Stimulated activated CD4-positive, alpha-beta T cell treated with anti-CD3 and anti-CD28 coated beads, Interleukin-4, amount 100 ng/mL, for 24 hours (primary cell): ENCODE data around the gene RYR3.

Experiments used
- DNase-seq: peaks from one replicate; pipeline ENCODE4 v3.0.0-alpha.2; 2020

Gene RYR3

DNA sequence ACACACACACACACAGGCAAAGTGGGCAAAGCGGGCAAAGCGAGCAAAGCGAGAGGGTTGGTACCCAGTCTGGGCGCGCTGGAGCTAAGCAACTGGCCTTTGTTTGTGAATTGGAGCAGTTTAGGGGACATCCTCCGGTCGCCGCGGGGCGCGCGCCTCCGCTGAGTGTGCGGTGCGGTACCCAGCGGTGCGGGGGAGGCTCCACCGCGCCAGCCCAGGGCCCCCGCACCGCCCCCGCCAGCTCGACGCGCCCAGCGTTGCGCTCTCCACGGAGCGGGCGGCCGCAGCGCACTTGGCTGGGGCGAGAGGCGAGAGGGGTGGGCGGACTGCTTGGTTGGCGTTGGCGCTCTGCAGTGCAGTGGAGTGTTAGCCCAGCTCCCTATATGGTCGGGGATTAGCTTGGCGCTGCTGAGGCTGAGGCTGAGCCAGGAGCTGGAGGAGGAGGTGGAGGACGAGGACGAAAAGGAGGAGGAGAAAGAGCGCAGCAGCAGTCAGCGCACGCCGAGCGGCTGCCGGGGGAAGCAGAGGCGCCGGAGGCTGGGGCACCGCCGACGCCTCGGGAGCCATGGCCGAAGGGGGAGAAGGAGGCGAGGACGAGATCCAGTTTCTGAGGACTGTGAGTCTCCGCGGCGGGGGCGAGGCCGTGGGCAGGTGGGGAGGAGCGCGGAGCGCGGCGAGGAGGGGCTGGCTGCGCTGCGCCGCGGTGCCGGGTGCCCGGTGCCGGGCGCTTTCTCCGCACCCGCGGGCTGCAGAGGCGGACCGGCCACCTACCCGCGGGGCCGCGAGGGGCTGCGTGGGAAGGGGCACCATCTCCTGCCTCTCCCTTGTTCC lies at the start of gene RYR3:
TSS of gene RYR3 (plus strand) at position 487 of the 831 bp plus-strand sequence. CDS start at position 566, 79 bp downstream.
- no peak for DNase-seq

DNA sequence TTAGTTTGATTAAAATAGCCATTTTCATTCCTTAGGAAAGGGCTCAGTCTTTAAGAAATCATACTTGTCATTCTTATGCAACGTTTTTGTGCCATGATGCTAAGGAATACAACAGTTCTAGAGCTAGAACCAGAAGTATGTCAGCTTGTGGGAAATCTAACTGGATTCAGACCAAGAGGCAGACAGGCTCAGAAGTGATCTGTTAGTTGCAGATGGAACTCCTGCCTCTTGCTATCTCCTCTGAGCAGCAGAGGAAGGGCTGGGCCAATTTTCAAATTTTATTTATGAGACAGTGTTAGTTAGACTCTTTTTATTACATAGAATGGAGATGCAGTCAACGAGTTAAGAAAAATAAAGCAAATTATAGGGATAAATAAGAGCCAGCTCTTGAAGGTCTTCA lies 48.5 kb upstream of the RYR3 start:
- no peak for DNase-seq

DNA sequence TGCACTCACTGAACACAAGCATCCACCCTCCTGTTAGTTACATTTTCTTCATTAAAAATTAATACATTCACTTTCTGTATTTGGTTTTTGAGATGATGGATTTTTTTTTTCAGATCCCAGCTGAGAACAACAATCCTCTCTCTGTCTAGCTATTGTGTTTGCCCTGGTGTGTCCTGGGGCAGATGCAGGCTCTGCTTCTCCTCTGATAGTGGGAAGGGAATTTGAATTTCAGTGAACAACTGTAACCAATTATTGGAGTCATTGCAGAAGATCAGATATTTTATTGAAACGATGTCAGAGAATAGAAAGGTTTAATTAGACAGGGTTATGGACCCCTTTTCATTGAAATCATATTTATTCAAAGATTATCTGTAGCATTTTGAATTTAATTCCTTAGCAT lies 33.1 kb upstream of the RYR3 start:
- no peak for DNase-seq

GRCh38 chr15:33278816-33279612 lies 31.8 kb upstream of the RYR3 start:
- no peak for DNase-seq

GRCh38 chr15:33279613-33280205 lies 31.1 kb upstream of the RYR3 start:
- DNase-seq, result no peak

GRCh38 chr15:33282226-33283020 lies 28.3 kb upstream of the RYR3 start:
- no peak for DNase-seq

DNA sequence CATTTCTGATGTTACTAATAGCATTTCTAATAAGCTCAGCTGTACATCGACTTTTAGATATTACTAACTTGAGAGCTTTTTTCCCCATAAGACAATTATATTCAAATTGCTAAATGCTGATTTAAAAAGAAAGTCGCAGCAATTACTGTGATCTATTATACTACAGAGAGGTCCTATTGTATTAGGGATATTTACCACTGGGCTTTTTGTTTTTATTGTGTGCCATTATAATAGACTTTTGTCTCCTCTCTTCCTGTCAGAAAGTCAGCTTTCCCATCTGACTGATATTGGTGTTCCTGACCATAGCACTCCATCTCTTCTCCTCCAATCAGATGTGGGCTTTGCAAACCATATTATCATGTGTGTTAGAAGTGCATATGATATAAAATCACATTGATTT lies 27.2 kb upstream of the RYR3 start:
- DNase-seq, result no peak

GRCh38 chr15:33284336-33284735 lies 26.4 kb upstream of the RYR3 start:
- no peak for DNase-seq

GRCh38 chr15:33292717-33293307 lies 18.0 kb upstream of the RYR3 start:
- DNase-seq, result peak; percentile 58

GRCh38 chr15:33293713-33294334 lies 16.9 kb upstream of the RYR3 start:
- DNase-seq, result no peak

DNA sequence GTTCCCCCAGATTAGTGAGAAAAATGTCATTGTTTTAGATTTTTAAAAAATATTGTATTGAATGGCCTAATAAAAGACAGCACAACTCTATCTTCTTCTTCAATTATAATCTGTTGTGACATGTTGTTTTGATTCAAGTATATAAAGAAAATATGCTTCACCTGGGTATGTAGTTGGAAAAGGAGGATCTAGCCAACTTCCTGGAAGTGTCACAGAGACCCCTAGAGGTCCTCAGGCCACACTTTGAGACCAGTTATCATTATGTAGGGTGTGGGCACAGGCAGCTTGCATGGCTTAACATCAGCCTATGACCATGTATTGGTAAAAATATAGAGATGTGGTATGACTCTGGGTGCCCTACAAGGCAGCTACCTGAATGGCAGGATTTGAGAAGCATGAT lies 14.7 kb upstream of the RYR3 start:
- DNase-seq, result no peak

DNA sequence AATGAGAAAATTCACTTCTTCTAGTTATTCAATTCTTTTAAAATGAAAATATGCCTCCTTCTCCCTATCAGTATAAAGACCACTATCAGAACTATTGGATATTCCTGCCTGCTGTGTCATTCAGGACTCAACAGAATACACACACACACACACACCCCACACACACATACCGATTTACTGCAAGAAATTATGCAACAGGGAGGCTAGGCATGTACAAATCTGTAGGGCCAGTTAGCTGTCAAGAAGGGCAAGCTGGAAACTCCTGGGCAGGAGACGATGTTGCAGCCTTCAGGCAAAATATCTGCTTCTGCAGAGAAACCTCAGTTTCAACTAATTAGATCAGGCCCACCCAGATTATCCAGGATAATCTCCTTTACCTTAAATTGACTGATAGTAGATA lies 13.9 kb upstream of the RYR3 start:
- DNase-seq, result no peak

DNA sequence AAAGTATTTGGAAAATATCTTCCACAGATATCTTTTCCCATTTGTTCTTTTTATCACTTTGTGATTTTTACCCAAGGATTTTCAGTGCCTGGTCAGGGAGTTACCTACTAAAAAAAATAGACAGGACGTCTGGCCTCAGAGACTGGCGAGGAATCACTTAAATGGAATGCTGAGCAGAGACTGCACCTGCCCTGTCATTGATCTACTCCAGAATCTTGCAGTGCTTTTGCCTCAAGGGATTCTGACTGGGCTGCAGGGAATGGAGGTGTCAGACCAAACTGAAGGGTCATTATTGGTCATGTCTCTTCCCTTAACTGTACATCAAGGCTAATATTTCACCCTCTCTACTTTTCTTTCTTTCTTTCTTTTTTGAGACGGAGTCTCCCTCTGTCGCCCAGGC lies 12.1 kb upstream of the RYR3 start:
- no peak for DNase-seq

DNA sequence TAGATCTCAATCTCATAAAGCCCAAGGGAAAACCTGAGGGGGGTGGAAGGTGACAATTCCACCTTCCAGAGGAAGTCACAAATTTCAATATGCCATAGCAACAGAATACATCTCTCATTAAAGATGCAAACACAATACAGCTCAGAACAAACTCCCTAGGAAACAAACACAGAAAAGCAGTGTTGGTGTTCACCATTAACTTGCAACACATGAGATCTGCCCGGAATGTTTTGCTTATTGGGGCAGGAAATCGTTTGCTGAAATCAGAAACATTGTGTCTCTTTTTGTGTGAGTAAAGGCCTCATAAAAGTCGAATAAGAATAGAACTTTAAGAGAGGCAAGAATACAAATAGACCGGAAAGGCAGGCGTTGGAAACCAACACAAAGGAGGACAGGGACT lies 5.8 kb upstream of the RYR3 start:
- no peak for DNase-seq

DNA sequence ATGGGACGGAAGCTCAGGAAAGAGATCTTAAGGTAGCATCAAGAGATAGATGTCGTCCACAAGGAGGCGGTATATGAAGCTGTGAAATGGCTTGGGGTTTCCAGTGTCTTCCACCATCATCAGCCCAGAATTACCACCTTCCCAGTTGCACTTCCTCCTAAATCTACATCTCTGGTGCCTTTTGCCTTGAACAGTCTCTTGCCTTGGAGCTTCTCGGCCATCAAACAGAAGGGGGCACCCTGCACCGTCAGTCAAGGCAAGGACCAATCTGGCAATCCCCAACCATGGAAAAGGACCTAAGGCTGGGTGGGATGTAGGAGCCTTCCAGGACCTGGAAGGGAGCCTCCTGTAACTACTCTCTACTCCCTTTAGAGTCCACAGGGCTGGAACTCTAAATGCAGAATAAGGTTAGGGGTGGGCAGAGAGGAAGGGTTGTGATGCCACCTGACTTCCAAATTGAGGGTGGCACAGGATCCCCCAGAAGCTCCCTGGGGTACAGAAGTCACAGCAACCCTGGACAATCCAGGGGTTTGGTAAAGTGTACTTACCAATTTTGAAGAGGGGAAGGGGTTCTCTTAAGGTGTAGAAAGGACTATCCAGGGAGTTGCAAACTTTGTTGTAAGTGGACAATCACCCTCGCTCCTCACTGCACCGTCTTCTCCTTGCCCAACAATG lies 1.0 kb upstream of the RYR3 start:
- DNase-seq, result no peak

DNA sequence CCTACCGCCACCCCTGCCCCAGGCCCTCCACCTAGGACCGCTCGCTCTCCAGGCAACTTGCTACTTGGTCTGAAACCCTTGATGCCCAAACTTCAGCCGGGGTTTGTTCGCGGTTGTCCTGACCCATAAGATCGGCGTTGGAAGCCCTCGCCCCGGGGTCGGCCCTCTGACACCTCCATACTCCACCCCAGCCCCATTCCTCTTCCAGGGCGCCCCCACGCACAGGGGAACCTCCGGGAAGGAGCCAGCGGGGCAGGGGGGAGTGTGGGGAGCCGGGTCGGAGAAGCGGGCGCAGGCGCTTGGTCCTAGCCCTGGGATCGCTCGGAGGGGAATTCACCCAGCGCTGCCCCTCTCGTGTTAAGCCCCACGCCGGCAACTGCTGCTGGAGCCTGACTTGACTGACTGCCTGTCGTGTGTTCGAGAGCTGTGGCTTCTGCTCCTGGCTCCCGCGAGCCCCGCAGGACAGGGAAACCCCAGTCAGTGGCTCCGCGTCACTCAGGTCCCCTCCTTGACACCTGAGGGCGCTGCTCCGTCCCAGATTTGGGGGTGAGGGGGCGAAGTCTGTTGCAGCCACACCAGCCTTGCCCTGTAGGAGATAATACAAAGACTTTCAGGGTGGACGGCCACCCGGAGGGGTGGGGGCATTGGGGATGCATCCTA lies 675 bp downstream of the RYR3 start:
- DNase-seq, result no peak

DNA sequence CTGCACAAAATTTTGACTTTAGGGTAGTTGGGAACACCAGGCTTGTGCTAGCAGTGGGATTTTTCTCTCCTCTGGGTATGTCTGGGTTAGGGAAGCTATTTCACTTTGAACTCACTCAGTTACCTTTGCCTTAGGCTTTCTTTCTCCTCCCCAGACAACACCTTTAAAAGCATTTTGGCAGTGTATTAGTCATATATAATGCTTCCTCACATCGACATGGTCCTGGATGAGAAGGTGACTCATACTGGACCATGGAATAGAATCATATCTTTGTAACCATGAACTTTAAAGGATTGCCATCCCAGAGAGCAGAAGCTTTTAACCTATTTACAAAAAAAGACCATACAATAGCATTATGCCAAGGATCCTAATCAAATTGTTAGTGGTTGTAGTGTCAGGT lies 2.7 kb downstream of the RYR3 start:
- DNase-seq, result no peak

DNA sequence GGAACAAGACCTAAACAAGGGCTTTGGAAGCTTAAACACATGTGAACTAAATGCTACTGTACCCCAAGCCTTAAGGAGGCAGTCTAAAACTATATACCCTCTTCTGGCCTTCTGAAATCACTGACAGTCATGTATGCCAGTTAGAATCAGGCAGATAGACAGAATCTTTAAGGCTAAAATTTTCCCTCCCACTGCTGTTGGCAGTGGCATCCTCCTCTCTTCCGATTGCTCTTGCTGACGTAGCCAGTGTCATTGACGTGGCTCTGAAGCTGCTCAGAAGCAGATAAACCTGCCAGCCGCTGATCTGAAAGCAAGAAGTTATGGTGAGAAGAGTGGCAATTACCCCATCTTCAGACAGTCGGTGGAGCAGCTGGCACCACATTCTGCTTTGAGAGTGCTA lies 3.3 kb downstream of the RYR3 start:
- DNase-seq, result no peak

DNA sequence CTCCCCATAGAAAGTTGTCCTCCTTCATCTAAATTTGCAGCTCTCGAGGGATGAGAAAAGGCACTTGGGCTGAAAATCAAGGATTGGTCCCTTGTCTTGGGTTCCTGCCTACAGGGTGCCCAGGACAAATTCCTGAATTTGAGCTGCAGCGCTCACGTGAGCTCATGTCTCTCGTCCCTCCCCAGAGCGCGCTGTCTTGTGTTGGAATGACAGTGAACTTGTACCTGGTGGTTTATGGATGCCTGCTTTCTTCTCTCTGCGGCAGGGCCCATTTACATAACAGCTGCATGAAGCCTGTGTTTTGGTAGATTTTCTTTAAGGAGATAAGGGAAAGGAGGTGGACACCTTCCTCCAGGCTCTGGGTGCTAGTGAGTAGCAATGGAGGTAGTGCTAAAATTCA lies 4.3 kb downstream of the RYR3 start:
- no peak for DNase-seq

DNA sequence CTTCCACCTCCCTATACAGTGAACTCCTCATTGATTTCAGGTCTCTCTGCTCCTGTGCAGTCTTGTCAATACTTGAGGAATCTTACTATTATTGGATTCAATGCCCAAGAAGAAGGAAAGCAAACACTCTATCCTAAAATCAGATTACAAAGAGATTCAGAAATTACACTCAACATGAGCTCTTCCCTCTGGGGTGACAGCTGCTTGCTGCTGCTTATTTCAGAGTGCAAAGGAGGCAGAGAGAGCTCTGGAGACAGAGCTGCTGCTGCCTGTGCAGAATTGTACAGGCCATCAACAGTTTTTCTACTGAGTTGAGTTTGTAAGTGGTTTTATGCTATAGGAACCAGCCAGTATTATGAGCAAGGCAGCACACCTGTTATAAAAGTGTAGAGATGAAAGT lies 7.1 kb downstream of the RYR3 start:
- no peak for DNase-seq

DNA sequence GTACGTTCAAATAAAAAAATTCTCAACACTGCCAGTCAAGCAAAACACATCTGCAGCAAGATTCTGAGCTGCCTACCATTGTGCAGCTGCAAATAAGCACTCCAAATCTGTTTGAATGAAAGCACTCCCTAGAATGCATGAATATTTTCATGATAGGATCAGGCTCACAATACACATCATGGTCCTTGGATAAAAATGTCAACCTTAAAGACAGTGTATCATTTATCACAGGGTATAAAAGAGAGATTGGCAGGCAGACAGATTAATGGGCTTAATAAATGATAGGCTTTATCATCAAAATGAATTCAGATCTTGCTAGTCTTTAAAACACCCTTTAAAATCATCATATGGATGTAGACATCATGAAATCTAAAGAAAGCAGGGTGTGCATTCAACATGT lies 9.2 kb downstream of the RYR3 start:
- DNase-seq, result no peak
